Left renal cortex interstitium (tissue), 4 donors: ENCODE measurements around the gene RAE1. TPM values are rescaled to one million over a fixed set of nuclear protein-coding genes. Genes with fewer than 3 reads are reported as not detected.

Experiments used
- DNase-seq, 4 donors: peaks; one replicate each; pipeline ENCODE4 v3.0.0-alpha.2; 2013; ENCODE audit warnings: low read depth in 4 of 4, low spot score in 2 of 4, missing footprints in 1 of 4
- polyA plus RNA-seq, 4 donors: library from polyadenylated mRNA; unstranded; fragments of 120-200 nt; gene quantifications; one replicate each; pipeline ENCODE4 v1.2.1, GENCODE V29; 2013; ENCODE audit not compliant: insufficient read length in 4 of 4

RAE1 gene
- polyA plus RNA-seq, 4 donors = 54.4 to 58.3 (median 55.9) TPM

DNA sequence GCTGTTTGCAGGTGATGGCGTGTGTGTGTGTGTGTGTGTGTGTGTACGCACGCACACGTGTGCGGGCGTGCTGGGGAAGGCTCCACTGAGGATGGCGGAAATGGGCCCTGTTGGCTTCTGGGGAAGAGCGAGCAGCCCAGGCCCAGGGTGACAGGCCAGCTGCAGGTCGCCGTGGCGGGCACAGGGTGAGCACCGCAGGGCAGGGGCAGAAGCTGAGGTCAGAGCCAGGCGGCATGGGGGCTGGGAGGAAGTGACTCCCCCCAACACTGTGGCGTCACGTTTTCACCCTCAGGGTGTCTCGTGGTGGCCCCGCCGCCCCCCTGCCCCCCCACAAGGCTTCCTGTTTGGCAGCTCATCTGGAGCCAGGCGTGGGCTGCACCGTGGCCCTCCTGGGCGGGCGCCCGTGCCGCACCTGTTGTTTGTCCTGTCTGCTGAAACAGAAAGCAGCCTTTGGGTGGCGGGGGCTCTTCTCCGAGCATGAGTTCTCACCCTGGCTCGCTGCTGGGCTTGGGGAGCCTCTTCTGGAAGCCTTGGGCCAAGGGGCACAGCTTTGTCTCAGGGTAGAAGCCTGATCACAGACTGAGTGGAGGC is 47.3 kb downstream of the RAE1 start:
- DNase-seq = no peak

DNA sequence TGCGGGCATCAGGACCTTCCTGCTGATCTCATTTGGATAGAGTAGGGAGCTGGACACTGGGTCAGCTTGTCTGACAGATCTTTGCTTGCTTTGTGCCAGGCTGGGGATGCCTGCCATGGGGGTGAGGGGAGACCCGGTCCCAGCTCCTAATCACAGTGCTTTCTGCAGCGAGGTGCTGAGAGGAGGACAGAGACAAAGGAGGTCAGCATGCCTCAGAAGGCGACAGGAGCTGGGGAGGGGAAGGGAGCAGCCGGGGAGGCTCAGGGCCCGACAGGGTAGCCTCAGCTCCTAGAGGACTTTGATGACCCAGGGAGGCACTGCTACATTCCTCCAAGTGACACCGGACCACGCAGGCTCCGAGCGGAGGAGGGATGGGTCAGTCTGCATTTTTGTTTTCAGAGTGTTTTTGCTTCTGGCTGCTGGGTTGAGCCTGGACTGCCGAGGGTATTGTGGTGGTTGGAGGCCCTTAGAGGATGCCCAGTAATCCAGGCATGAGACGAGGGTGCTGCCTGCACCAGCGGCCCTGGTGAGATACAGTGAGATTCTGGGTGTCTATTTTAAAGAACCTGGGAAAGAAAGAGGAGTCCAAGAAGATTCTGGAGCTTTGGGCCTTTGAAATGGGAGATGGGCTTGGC is 48.0 kb downstream of the RAE1 start:
- no peak for DNase-seq

DNA sequence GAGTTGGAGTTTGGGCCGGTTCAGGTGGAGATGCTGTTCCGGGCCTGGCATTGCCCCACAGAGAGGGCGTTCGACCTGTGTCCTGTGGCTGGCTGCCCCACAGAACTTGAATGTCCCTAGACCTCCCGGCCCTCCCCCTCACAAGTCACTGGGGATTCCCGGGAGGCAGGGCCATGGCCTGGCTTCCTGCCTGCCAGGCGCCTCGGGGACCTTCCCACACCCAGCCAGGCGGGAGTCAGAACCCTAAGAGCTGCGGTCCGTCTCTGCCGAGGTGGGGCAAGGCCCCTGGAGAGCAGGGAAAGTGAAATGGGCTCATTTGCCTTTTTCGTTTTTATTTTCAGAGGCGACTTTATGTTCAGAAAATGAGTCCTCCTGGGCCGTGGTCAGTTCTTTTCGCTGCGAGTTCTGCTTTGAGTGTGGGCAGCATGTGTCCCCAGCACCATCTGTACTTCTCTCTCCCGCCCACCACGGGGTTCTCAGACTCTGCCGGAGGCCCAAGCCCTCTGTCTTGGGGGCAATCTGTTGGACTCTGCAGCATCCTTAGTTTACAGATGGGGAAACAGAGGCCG is 48.6 kb downstream of the RAE1 start:
- no peak for DNase-seq

DNA sequence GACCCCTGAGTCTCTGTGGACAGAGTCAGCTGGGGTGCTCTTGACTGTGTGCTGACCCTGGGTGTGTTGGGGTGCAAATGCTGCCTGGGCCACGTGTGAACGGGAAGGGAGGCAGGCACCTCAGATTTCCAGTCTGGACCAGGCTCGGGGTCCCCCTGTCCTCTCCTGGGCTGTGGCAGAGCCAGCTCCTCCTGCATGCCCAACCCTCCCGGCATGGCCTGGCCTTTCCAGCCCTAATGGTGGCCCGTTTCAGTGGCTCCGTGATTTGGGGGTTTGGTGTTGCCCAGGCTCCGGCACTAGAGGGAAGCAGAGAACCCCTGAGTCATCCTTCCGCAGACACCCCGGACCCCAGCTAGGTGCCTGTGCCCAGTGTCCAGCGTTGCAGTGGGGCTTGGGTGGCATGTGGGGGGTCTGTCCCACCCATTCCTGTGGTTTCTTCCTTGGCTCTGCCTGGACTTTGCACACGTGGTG is 49.2 kb downstream of the RAE1 start:
- no peak for DNase-seq

DNA sequence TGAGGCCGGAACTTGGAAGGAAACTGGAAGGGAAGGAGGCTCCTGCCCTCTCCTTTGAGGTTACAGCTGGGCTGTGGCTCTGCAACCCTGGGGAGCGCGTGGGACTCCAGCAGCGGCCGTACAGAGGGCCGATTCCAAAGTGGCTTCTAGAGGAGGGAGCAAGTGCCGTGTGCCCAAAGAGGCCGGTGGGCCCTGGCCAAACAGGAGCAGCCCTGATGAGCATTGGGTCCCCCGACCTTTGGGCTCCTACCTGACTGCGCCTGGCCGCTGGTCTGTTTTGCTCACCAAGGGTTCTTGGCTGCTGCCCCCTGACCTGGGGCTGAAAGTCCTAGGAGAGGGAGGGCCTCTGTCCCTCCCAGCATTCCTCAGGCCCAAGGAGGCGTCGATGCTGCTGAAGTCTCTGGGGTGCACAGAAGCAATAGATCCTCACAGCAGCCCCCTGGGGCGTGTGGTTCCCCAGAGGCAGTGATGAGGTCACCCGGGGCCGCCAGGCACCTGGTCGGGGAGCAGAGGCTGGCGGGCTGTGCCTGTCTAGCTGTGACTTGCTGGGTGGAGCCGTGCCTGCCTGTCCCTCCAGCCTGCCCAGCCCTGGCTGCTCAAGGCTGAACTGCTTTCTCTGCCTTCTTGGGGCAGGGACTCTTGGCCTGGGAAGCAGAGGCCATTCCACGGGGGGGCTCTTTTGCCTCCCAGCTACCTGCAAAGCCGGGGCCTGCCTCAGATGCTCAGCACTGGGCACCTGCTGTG is 49.9 kb downstream of the RAE1 start:
- no peak for DNase-seq

DNA sequence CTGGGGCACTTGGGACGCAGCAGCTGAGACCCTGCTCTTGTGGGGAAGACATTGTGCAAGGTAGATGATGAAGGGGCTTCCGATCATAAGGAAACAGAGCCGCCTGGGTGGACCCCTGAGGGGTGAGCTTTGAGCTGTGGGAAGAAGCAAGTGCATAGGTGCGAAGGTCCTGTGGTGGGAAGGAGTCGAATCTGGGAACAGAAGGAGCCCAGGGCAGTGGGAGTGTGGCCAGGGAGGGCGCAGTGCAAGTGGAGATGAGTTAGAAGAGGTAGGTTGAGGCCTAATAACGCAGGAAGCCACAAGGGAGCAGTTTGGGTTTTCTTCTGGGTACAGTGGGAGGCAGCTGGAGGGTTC is 50.5 kb downstream of the RAE1 start:
- no peak for DNase-seq

DNA sequence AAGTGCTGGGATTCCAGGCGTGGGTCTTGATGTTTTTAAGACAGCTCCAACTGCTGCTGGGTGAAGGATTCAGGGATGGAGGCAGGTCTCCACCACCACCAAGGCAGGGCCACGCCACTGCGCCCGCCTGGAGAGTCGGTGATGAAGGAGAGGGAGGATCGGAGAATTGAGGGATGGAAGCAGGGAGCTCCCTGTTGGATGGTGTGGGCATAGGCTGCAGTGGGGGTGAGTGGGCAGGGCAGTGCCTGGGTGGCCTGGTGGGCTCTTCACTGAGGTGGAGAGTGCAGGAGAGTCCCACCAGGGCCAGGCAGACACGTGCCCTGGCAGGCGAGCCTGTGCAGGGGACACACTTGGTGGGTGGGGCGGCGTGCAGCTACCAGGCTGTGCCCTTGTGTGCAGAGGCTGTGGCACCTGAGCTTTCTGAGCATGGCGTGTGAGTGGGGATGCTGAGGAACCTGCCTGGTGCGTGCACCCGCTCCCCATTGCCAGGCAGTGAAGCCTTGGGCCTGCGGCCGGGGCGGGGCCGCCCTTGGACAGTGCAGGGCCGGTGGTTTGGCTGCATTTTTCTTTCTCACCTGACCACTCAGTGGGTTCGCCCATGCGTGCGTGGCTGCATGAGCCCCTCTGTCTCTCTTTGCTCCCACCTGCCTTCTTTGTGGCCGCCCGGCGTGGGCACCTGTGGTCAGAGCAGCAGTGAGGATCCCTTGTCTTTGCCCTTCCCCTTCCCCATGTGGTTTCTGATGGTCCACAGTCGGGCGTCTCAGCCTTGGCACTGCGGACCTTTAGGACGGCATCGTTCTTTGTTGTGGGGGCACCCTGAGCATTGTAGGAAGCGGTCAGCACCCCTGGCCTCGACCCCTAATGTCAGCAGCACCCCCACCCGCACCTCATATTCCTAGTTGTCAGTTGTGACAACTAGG is 51.4 kb downstream of the RAE1 start:
- DNase-seq = no peak

DNA sequence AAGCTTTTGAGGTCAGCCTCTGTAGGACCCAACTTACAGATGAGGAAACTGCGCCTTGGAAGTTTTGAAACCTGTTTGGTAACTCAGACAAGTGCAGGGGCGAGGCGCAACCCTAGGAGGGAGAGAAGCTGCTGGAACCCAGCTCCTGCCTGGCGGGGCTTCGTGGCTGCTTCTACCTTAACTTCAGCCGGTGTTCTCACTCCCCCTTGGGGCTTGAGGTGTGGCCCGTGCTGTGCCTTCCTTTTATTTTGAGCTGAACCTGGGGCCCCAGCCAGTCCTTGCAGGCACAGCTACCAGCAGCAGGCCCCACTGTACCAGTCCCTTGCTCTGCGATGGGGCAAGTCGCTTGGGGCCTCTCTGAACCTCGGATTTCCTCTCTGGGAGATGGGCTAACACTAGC is 52.2 kb downstream of the RAE1 start:
- no peak for DNase-seq

DNA sequence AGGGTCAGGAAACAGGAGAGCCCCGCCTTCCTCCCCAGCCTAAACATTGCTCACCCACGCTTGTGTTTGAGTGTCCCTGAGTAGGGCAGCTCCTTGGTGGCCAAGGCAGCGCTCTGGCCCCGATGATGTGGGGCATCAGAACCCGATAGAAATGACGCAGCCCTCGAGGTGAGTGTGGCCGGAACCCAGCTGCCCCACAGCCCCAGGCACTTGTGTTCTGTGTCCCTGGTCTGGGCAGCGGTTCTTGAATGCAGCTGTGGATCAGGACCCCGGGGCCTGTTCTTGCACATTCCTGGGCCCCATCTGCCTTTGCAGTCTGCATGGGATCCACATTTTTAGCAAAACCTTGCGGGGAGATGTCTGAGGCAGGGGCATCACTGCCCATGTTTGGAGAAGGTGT is 53.0 kb downstream of the RAE1 start:
- no peak for DNase-seq

DNA sequence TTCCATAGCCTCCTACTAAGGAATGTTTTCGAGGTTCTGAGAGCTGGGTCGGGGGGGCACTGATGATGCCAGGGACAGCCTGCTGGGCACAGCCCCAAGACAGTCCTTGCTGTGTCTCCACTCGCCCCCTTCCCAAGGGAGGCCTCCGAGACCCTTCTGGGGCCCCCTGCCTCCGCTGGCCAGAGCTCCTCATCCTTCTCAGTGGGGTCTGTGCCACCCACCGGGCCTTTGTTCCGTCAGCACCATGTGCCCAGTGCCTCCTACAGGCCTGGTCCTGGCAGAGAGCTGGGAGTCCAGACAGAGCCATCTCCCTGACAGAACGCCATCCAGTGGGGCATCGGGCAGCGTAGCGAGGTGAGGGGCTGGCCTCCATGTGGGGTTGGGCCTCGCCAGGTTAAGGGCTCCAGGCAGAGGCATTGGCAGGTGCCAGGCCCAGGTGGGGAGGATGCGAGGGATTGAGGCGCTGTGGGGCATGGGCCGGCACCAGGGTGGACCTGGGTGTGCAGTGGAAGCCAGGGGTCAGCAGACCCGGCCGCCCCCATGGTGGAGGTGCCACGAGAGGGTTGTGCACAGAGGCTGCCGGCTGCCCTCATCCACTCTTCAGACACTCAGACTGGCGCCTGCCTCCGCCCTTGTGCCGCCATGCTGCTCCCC is 53.5 kb downstream of the RAE1 start:
- DNase-seq = no peak

DNA sequence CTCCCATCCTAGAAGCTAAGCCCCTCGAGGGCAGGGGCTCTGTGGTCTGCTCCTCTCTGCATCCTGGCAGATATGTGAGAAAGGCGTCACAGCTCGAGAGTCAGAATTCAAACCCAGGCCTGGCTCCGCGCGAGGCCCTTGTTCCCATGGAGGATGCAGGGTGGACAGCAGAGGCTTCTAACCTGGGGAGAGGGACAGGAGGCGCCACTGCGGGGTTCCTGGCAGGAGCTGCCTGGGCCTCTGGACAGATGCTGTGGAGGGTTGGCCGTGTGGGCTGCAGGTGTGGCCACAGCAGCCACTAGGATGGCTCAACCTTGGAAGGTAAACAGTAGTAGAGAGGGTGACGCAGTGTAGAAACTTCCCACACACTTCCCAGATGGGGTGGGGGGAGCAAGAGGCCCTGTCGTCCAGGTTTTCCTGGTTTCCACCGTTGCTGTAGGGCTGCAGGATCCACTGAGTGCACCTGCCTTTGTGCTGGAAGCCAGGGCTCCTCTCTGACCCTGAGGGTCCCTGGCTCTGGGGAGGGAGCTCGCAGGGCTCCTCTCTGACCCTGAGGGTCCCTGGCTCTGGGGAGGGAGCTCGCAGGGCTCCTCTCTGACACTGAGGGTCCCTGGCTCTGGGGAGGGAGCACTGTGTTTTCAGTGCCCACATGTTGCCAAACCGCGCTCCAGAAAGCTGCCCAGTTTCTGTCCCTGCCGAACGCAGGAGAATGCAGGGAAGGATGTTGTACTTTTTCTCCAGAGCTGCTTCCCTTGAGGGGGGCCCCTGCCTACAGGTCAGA is 54.4 kb downstream of the RAE1 start:
- no peak for DNase-seq

DNA sequence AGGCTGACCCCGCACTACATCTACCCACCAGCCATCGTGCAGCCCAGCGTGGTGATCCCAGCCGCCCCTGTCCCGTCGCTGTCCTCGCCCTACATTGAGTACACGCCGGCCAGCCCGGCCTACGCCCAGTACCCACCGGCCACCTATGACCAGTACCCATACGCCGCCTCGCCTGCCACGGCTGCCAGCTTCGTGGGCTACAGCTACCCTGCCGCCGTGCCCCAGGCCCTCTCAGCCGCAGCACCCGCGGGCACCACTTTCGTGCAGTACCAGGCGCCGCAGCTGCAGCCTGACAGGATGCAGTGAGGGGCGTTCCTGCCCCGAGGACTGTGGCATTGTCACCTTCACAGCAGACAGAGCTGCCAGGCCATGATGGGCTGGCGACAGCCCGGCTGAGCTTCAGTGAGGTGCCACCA is 56.5 kb downstream of the RAE1 start:
- DNase-seq = no peak

DNA sequence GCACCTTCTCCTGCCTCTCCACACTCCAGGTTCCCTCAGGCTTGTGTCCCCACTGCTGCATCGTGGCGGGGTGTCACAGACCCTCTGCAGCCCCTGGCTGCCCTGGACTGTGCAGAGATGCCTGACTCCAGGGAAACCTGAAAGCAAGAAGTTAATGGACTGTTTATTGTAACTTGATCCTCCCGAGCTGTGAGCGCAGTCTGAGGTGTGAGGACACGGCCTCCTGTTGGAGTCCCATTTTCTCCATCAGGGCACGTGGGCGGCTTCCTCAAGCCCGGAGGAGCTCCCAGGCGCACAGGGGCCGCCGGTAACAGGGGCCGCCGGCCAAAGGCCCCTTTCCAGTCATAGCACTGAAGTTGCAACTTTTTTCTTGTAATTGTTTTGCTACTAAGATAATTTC is 57.1 kb downstream of the RAE1 start:
- DNase-seq = no peak

DNA sequence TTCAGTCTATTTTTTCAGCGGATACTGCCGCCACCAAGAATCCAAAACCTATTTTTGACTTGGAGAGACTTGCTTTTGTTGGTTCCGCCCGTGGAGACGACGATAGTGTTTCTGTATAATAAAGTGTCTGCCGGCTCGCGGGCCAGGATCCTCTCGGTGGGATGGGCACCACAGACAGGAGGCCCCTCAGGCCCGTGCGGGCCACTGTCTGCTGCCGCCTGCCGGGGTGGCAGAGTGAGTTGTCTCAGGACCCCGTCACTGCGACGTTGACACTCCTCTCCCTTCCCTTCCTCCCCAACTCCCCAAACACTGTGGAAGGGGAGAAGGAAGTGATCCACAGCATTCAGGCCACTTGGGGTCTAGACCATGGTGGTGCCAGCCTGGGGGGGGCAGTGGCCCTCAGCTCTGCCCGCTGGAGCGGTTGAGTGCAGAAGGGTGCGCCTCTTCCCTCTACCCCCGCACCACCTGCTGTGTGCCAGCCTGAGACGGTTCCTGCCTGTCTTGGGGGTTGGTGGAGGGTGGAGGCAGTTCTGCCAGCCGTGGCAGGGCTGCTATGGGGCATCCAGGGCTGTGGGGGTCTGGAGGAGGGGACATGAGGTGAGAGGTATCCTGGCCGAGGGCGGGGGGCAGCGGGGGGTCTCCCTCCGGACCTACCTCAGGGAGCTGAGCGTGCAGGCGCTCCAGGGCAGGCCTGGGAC is 57.6 kb downstream of the RAE1 start:
- no peak for DNase-seq

DNA sequence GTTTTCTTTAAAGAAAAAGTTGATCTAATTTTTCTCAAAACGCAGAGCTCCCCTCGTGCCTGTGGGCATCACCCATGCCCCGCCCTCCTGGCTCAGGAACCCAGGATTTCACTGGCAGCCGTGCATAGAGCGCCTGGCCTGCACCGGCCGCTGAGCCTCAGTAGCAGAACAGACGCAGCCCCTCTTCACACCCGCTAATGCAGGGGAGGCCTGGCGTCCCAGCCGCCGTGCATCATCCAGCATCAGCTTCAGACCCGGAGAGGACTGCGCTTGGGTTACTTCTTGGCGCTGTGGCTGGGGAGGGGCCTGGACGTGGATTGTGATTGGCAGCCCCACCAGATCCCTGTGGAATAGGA is 58.2 kb downstream of the RAE1 start:
- no peak for DNase-seq

DNA sequence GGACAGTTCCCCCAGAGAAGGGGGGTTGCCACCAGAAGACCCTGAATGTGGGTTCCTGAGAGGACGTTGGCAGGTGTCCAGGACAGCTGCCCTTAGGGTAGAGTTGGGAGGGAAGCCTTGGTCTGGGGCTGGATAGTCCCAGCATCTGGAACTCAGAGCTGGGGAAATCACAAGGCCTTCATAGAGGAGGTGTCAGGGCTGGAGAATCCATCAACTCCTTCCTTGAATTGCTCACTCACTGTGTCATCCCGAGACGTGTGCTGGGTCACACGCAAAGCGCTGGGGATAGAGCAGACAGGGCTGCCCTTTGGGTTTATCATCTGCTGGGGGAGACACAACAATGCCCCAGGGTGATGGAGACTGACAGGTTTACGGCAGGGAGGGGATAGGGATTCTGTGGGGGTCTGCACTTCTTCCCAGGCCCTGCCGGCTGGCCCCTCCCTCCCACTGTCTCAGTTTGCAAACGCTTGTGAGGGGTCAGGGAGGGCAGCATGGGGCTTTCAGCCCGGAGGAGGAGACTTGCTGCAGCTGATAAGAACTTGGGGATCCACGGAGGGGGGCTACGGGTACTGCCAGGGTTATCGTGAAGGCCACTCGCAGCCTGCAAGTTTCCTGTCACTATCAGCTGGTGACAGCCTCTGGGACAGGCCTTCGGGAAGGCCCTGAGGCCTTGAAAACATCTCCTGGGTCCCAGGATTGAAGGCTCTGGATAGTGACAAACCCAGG is 58.8 kb downstream of the RAE1 start:
- DNase-seq = no peak

DNA sequence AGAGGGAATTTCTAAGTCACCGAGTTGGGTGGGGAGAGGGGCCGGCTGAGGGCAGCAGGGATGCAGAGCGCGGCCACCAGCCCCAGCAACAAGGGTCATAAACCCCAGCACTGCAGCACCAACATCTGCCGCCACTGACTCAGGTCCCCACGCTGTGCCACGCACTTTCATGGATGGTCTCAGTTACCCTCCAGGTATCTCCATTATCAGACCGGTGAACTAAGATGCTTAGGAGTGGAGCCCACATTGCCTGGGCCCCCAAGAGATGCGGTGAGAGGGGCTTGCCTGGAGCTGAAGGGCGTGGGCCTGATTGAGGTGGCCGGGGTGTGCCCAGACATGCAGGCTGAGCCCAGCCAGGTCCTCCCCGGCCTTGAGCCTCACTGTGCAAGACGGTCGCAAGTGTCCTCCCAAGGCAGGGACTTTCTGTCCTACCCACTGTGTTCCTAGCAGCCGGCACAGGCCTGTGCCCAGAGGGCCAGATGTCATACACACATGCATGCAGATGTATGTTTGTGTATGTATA is 59.4 kb downstream of the RAE1 start:
- DNase-seq = no peak

DNA sequence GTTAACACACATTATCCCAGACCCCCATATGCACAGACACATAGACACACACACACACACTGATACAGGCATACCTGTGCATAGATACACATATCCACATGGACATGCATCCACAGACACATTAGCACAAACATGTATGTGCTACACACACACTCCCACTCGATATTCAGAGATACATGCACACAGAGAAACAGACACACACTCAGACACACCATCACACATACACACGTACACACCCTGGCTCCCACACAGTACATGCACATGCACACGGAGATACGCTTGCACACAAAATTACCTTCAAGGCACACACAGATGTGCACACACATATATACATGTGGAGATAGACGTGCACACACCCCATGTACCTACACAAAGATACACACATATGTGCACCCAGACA is 59.9 kb downstream of the RAE1 start:
- no peak for DNase-seq
